Epithelial cell of prostate (primary cell): ENCODE measurements around the gene STIM2.

Experiments used
- DNase-seq: peaks from one replicate; pipeline ENCODE4 v3.0.0-alpha.2; 2011; ENCODE audit warnings: low read depth, low spot score
- H3K27ac ChIP-seq: fragments of 450-650 bp; 2 replicates; pipeline ENCODE4 v1.5.1; 2017; ENCODE audit warnings: mild to moderate bottlenecking

STIM2 gene

GRCh38 chr4:26836539-26836938 is 24.1 kb upstream of the STIM2 start:
- DNase-seq: no peak
- H3K27ac ChIP-seq: no peak overlapping the region

- no peak overlapping the region for H3K27ac ChIP-seq
- no peak for DNase-seq
Measured at GRCh38 chr4:26837993-26838842, 22.4 kb upstream of the STIM2 start.

- no peak for DNase-seq
- H3K27ac ChIP-seq: no peak overlapping the region
Measured at GRCh38 chr4:26839016-26839415, 21.6 kb upstream of the STIM2 start.

GRCh38 chr4:26839534-26839951 is 21.1 kb upstream of the STIM2 start:
- DNase-seq: no peak
- H3K27ac ChIP-seq: no peak overlapping the region

GRCh38 chr4:26840786-26841185 is 19.9 kb upstream of the STIM2 start:
- DNase-seq: no peak
- H3K27ac ChIP-seq: no peak overlapping the region

DNA sequence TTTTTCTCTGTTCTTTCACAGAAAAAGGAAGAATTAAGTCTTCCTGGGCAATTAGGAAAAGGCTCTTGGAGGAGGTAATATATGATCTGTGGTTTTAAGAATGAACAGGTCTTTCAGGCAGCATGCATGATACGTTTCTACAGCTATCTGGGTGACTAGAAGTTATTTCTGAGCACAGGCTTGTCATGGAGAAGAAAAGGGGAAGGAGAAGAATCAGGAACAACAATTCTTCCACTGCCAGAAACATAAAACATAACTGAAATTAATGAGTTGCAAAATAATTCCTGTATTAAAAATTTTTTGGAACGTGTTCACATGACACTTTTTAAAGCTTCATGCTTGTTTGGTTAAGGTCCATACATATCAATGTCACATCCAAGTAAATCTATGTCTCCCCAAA is 17.7 kb upstream of the STIM2 start:
- DNase-seq: no peak
- no peak overlapping the region for H3K27ac ChIP-seq

DNA sequence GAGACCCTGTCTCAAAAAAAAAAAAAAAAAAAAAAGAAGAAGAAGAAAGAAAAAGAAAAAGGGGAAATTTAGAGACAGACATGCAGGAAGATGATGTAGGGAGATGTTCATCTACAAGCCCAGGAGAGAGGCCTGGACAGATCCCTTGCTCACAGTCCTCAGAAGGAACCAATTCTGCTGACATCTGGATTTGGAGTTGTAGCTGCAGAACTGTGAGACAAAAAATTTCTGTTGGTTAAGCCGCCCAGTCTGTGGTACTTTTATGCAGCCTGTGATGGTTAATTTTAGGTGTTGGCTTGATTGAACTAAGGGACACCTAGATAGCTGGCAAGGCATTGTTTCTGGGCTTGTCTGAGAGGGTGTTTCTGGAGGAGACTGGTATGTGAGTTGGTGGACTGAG is 10.1 kb upstream of the STIM2 start:
- DNase-seq: no peak
- H3K27ac ChIP-seq: no peak overlapping the region

- no peak overlapping the region for H3K27ac ChIP-seq
- no peak for DNase-seq
Measured at GRCh38 chr4:26851129-26851528, 9.5 kb upstream of the STIM2 start.

GRCh38 chr4:26854701-26855100 is 5.9 kb upstream of the STIM2 start:
- no peak for DNase-seq
- H3K27ac ChIP-seq: no peak overlapping the region

- no peak for DNase-seq
- H3K27ac ChIP-seq: peak overlapping the region; percentile 80
Measured at GRCh38 chr4:26856906-26857277, 3.7 kb upstream of the STIM2 start.

GRCh38 chr4:26857278-26858034 is 3.2 kb upstream of the STIM2 start:
- peak; percentile 51 for DNase-seq

DNA sequence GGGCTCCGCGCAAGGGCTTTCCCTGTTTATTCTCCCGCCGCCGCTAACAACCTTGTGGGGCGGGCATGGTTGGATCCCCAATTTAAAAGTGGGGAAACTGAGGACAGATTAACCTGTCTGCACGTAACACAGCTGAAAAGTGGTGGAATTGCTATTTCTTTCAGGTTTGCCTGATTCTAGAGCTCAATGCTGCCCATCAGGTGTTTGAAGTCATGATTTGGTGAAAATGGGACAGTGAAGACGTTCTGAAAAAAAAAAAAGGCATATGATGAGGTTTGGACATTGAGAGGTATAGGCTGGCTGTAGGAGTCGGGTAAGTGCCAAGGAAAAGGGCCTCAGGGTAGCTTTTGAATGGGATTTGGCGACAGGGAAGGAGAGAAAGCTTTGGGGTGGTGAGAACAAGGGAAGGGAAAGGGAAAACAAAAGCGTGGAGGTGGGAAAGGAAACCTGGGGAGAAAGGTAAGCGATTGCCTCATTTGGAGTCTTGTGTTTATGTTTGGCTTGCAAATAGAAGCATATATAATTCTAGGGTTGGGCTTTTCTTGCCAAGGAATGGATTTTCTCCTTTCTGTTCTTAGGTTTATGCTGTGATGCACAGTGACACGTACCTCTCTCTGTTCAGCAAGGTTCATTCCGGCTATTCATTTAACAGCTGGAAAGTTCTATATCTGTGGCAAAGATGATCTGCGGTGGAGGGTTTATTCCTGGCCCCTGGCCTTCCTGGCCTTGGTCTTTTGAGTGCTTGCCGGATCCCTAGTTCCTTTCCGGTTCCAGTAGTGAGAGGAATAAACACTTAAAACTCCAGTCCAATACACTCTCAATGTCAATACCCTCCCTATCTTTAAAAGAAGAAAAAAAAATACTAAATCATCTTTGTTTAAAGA is 2.4 kb upstream of the STIM2 start:
- DNase-seq: no peak
- H3K27ac ChIP-seq: peak overlapping the region; percentile 80

More at GRCh38 chr4:26857278-26858034, 3.2 kb upstream of the STIM2 start:
- H3K27ac ChIP-seq: peak overlapping the region; percentile 80

- H3K27ac ChIP-seq: peak overlapping the region; percentile 80
- no peak for DNase-seq
Measured at GRCh38 chr4:26858947-26859401, 1.7 kb upstream of the STIM2 start.

DNA sequence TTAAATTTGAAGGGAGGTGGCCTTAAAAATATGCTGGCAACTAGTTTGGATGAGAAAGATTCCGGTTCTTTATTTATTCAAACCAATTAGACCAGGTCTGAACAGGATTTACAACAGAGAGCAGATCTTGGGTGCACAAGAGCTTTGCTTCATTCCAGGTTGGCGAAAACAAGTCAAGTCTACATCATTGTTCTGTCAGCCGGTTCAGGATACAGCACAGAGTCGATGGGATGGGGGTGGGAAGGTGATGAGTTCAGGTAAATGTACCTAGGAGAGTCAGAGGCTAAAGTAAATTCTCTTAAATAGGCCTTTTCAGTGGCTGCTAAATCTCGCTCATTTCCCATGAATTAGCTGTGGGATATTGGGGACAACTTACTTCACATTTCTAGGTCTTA is 882 bp upstream of the STIM2 start:
- no peak for DNase-seq
- H3K27ac ChIP-seq: peak overlapping the region; percentile 80

- peak overlapping the region; percentile 80 for H3K27ac ChIP-seq
- DNase-seq: no peak
Measured at GRCh38 chr4:26860922-26861433, 337 bp downstream of the STIM2 start.

GRCh38 chr4:26861434-26862186 is 969 bp downstream of the STIM2 start:
- no peak for DNase-seq

GRCh38 chr4:26862381-26862915 is 1.8 kb downstream of the STIM2 start:
- no peak for DNase-seq
- H3K27ac ChIP-seq: no peak overlapping the region

More at GRCh38 chr4:26861434-26862186, 969 bp downstream of the STIM2 start:
- H3K27ac ChIP-seq: peak overlapping the region; percentile 80

DNA sequence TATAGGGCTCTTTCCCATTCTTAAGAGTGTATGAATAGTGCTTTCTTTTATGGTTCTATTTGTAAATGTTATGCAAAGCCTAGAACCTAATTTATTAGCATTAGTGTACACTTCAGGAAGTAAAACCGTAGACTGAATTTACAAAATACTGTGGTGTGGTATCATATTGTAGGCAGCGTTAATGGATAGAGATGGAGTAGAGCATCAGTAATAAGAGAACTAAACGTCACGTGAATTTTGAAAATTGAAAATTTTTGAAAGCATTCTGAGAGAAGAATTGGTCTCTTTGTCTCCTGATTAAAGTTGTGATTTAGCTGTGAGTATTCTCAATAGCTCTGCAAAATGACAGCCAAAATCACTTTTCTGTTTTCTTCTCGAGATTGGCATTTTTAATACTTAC is 2.9 kb downstream of the STIM2 start:
- H3K27ac ChIP-seq: no peak overlapping the region

GRCh38 chr4:26864899-26865298 is 4.3 kb downstream of the STIM2 start:
- DNase-seq: no peak

More for the DNA sequence above, 2.9 kb downstream of the STIM2 start:
- no peak for DNase-seq

More at GRCh38 chr4:26864899-26865298, 4.3 kb downstream of the STIM2 start:
- H3K27ac ChIP-seq: no peak overlapping the region
